Neural crest cell (in vitro differentiated cells): Measurements from ENCODE around the gene SLC18B1. TPM values are rescaled to one million over a fixed set of nuclear protein-coding genes. Genes with fewer than 3 reads are reported as not detected.

ENCODE experiments used
- DNase-seq: peaks from one replicate; pipeline ENCODE4 v3.0.0; 2021; ENCODE audit warnings: low read depth, mixed read lengths, low spot score
- H3K27ac Mint-ChIP-seq: one replicate; pipeline ENCODE4 v1.8.0; 2021; ENCODE audit warnings: mild to moderate bottlenecking, mixed read lengths; ENCODE audit not compliant: unreplicated experiment
- H3K27me3 Mint-ChIP-seq: 2 replicates; pipeline ENCODE4 v1.8.0; 2021; ENCODE audit warnings: low read depth, mild to moderate bottlenecking, mixed read lengths
- H3K36me3 Mint-ChIP-seq: 2 replicates; pipeline ENCODE4 v1.8.0; 2021; ENCODE audit warnings: low read depth, mild to moderate bottlenecking, mixed read lengths
- H3K4me1 Mint-ChIP-seq: 2 replicates; pipeline ENCODE4 v1.8.0; 2021; ENCODE audit warnings: mixed read lengths
- H3K4me3 Mint-ChIP-seq: one replicate; pipeline ENCODE4 v1.8.0; 2021; ENCODE audit warnings: mild to moderate bottlenecking, mixed read lengths
- H3K9me3 Mint-ChIP-seq: 2 replicates; pipeline ENCODE4 v1.8.0; 2021; ENCODE audit warnings: mixed read lengths
- total RNA-seq: library from RNA; stranded (reverse); gene quantifications from 2 replicates; pipeline ENCODE4 v1.2.1, GENCODE V29; 2021
- TF ChIP-seq, protein P1 (sequence below): fragments of 200-600 bp; sonication (generic); conservative IDR thresholded peaks from 2 replicates; pipeline ENCODE4 v1.5.0; 2021; ENCODE audit warnings: antibody characterized with exemption, mild to moderate bottlenecking

SLC18B1 gene
- total RNA-seq, 1 donor from 2014 or later, result 18.4 TPM

DNA sequence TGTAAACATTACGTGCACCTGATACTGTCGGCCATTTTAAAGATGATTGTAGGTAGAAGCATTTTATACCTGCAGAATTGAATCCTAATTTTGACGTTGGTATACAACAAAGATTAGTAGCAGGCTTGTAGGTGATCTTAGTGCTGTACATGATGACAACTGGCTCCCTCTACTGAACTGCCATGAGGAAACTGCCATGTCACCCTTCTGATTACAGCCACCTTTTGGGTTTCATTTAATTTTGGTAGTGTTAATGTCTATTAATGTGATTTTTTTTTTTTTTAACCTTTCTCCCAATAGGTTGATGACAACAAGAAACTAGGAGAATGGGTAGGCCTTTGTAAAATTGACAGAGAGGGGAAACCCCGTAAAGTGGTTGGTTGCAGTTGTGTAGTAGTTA lies 18.2 kb upstream of the SLC18B1 start:
- Mint-ChIP-seq H3K9me3 (no peaks in the 10 kb centered on the region), H3K4me3 (peak overlapping the region; percentile 99), H3K36me3 (peaks cover 47% of the 10 kb centered on the region), H3K27me3 (peaks cover 12% of the 10 kb centered on the region), H3K27ac (no peak overlapping the region), H3K4me1 (peaks cover 64% of the 10 kb centered on the region)
- TF ChIP-seq, protein P1, sequence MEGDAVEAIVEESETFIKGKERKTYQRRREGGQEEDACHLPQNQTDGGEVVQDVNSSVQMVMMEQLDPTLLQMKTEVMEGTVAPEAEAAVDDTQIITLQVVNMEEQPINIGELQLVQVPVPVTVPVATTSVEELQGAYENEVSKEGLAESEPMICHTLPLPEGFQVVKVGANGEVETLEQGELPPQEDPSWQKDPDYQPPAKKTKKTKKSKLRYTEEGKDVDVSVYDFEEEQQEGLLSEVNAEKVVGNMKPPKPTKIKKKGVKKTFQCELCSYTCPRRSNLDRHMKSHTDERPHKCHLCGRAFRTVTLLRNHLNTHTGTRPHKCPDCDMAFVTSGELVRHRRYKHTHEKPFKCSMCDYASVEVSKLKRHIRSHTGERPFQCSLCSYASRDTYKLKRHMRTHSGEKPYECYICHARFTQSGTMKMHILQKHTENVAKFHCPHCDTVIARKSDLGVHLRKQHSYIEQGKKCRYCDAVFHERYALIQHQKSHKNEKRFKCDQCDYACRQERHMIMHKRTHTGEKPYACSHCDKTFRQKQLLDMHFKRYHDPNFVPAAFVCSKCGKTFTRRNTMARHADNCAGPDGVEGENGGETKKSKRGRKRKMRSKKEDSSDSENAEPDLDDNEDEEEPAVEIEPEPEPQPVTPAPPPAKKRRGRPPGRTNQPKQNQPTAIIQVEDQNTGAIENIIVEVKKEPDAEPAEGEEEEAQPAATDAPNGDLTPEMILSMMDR, result no peak
- DNase-seq, result no peak

DNA sequence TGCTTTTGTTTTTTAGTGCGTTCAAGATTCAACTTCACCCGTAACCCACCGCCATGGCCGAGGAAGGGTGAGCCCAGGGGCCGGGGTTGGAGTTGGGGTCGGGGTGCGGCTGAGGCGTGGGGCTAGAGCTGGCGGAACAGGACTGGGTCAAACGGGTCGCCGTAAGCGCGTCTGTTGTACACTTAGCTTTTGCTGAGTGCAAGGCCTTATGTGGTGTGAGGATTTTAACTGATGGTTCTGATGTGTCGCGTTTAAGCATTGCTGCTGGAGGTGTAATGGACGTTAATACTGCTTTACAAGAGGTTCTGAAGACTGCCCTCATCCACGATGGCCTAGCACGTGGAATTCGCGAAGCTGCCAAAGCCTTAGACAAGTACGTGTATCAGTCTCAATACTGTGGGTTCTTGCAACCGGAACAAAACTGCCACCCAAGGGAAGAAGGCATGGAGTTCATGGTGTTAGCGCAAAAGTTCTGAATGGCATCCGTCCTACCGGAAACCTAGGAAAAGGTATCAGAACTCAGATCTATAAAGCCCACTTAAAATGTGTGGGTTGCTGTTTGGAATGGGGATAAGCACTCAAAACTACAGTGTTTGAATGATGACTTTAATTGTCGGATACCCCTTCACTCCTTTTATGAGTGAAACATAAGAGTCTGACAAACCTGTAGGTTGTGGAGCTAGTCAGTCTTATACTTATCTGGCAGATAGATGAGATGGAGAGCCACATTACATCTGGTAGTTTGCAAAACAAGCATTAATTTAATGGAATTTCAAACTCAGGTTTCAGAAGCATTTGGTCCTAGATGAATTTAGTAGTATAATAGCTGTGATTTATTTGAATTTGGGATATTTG lies 16.5 kb upstream of the SLC18B1 start:
- Mint-ChIP-seq H3K9me3 (no peaks in the 10 kb centered on the region), H3K36me3 (peaks cover 47% of the 10 kb centered on the region), H3K27me3 (peaks cover 25% of the 10 kb centered on the region), H3K4me1 (peaks cover 64% of the 10 kb centered on the region), H3K4me3 (peak overlapping the region; percentile 99), H3K27ac (peak overlapping the region; percentile 98)
- TF ChIP-seq, protein P1, result no peak
- no peak for DNase-seq

- peaks cover 35% of the 10 kb centered on the region for H3K27me3 Mint-ChIP-seq
- H3K36me3 Mint-ChIP-seq, result peaks cover 35% of the 10 kb centered on the region
- H3K4me1 Mint-ChIP-seq, result peaks cover 50% of the 10 kb centered on the region
- H3K9me3 Mint-ChIP-seq, result no peaks in the 10 kb centered on the region
- peak overlapping the region; percentile 98 for H3K27ac Mint-ChIP-seq
- no peak for DNase-seq
- TF ChIP-seq, protein P1, result no peak
- peak overlapping the region; percentile 99 for H3K4me3 Mint-ChIP-seq
Measured at GRCh38 chr6:132813173-132813856, 14.9 kb upstream of the SLC18B1 start.

- H3K9me3 Mint-ChIP-seq, result no peaks in the 10 kb centered on the region
- H3K27ac Mint-ChIP-seq, result peak overlapping the region; percentile 5
- H3K4me1 Mint-ChIP-seq, result peaks cover 47% of the 10 kb centered on the region
- peaks cover 30% of the 10 kb centered on the region for H3K36me3 Mint-ChIP-seq
- no peak for DNase-seq
- H3K27me3 Mint-ChIP-seq, result peaks cover 40% of the 10 kb centered on the region
- TF ChIP-seq, protein P1, result no peak
- peak overlapping the region; percentile 99 for H3K4me3 Mint-ChIP-seq
Measured at GRCh38 chr6:132812756-132813172, 14.3 kb upstream of the SLC18B1 start.

DNA sequence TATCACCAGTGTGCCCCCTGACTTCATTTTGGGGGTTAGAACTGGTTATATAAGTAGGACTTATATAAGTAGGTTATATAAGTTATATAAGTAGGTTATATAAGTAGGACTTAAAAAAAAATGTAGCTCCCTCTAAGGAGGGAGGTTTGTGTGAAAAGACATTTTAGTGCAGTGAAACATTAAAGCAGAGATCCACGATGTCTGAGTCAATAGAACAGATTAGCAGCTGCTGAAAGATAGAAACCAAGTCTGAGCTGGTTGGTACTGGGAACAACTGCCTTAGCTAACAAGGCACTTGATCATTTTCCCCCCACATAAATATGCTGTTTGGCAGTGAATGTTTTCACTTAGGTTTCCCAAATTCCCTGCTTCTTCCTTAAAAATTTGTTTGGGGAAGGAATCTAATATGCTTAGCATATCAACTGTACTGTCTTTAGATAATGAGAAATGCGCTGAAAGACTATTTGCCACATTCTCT lies 13.9 kb upstream of the SLC18B1 start:
- no peak for DNase-seq
- H3K36me3 Mint-ChIP-seq, result peaks cover 25% of the 10 kb centered on the region
- no peaks in the 10 kb centered on the region for H3K9me3 Mint-ChIP-seq
- H3K27me3 Mint-ChIP-seq, result peaks cover 45% of the 10 kb centered on the region
- TF ChIP-seq, protein P1, result no peak
- H3K27ac Mint-ChIP-seq, result no peak overlapping the region
- H3K4me3 Mint-ChIP-seq, result peak overlapping the region; percentile 99
- H3K4me1 Mint-ChIP-seq, result peaks cover 42% of the 10 kb centered on the region
